HG02610 (cell line): Measurements from ENCODE around the gene CSF1R.
"Not testable (repeated sequence)": the region's sequence is repeated elsewhere in the genome, so short reads cannot be mapped to it uniquely, and the experiment has no call there.

Source experiments
- ATAC-seq: cut with Tn5 transposase; IDR thresholded peaks from one replicate; pipeline ENCODE4 v1.9.1; 2021; ENCODE audit warnings: mild to moderate bottlenecking, moderate library complexity; ENCODE audit not compliant: unreplicated experiment

Gene CSF1R

GRCh38 chr5:150034662-150035061 lies 51.7 kb downstream of the CSF1R start:
- no peak for ATAC-seq

- no peak for ATAC-seq
Measured at GRCh38 chr5:150033334-150033733, 53.0 kb downstream of the CSF1R start.

GRCh38 chr5:150028047-150028446 lies 58.3 kb downstream of the CSF1R start:
- ATAC-seq = not testable (repeated sequence)

GRCh38 chr5:150026682-150027172 lies 59.6 kb downstream of the CSF1R start:
- ATAC-seq = no peak

GRCh38 chr5:150024346-150024984 lies 61.9 kb downstream of the CSF1R start:
- ATAC-seq = no peak

- ATAC-seq = no peak
Measured at GRCh38 chr5:150023136-150023535, 63.2 kb downstream of the CSF1R start.

GRCh38 chr5:150022681-150023080 lies 63.7 kb downstream of the CSF1R start:
- ATAC-seq = no peak

GRCh38 chr5:150022158-150022531 lies 64.2 kb downstream of the CSF1R start:
- no peak for ATAC-seq

GRCh38 chr5:150021491-150022157 lies 64.7 kb downstream of the CSF1R start:
- ATAC-seq = no peak

GRCh38 chr5:150020249-150020648 lies 66.1 kb downstream of the CSF1R start:
- no peak for ATAC-seq

- ATAC-seq = no peak
Measured at GRCh38 chr5:150017226-150018005, 68.9 kb downstream of the CSF1R start.

- ATAC-seq = no peak
Measured at GRCh38 chr5:150016537-150016936, 69.8 kb downstream of the CSF1R start.

GRCh38 chr5:150015415-150015814 lies 70.9 kb downstream of the CSF1R start:
- ATAC-seq = no peak

GRCh38 chr5:150014456-150014855 lies 71.9 kb downstream of the CSF1R start:
- ATAC-seq = no peak

- ATAC-seq = no peak
Measured at GRCh38 chr5:150013931-150014330, 72.4 kb downstream of the CSF1R start.

- no peak for ATAC-seq
Measured at GRCh38 chr5:150009671-150010387, 76.5 kb downstream of the CSF1R start.

- ATAC-seq = no peak
Measured at GRCh38 chr5:150007050-150007449, 79.3 kb downstream of the CSF1R start.

- no peak for ATAC-seq
Measured at GRCh38 chr5:150006318-150006717, 80.0 kb downstream of the CSF1R start.
